GM18870 (cell line): ENCODE measurements around the gene PTPN3.
"Not testable (repeated sequence)": the region's sequence is repeated elsewhere in the genome, so short reads cannot be mapped to it uniquely, and the experiment has no call there.

Experiments
- ATAC-seq: cut with Tn5 transposase; IDR thresholded peaks from one replicate; pipeline ENCODE4 v1.9.1; 2021; ENCODE audit warnings: moderate library complexity; ENCODE audit not compliant: unreplicated experiment

The PTPN3 gene, protein sequence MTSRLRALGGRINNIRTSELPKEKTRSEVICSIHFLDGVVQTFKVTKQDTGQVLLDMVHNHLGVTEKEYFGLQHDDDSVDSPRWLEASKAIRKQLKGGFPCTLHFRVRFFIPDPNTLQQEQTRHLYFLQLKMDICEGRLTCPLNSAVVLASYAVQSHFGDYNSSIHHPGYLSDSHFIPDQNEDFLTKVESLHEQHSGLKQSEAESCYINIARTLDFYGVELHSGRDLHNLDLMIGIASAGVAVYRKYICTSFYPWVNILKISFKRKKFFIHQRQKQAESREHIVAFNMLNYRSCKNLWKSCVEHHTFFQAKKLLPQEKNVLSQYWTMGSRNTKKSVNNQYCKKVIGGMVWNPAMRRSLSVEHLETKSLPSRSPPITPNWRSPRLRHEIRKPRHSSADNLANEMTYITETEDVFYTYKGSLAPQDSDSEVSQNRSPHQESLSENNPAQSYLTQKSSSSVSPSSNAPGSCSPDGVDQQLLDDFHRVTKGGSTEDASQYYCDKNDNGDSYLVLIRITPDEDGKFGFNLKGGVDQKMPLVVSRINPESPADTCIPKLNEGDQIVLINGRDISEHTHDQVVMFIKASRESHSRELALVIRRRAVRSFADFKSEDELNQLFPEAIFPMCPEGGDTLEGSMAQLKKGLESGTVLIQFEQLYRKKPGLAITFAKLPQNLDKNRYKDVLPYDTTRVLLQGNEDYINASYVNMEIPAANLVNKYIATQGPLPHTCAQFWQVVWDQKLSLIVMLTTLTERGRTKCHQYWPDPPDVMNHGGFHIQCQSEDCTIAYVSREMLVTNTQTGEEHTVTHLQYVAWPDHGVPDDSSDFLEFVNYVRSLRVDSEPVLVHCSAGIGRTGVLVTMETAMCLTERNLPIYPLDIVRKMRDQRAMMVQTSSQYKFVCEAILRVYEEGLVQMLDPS

DNA sequence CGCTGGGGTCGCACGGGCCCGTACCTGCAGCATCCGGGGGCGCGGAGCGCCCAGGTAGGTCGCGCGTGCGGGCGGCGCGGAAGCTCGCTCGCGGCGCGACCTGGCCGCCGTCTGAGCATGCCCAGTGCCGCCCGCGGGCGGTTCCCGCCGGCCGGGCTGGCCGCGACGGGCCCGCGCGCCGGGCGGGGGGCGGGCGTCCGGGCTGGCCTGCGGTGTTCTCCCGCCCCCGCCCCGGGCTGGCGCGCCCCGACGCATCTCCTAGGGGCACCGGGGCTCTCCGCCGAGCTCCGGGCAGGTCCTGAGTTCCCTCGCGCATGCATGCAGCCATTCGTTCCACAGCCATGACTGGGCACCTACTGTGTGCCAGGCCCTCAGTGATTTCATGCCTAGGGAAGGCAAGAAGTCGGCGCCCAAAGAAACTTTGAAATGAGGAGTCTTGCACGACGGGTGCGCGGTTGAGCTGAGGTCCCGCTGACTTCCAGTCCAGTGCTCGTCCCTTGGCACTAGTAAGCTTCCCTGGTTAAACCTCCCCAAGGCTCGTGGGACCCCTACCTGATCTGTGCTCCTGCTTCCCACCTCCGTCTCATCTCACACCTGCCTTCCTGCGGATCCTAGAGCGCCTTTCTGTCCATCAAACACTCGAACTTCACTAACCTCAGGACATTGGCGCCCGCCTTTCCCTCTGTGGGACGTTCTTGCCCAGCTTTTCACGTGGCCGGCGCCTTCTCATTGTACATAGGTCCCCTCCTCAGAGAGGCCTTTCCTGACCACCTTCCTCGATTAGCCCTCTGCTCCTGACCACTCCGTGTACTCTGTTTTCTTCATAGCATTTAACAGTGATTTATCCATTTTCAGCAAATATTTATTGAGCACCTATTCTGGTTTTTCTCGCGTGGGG is at the start of gene PTPN3:
TSS of gene PTPN3 (minus strand) at position 113 of the 898 bp plus-strand sequence. CDS start 34,873 bp downstream, outside the sequence.
- ATAC-seq = no peak

DNA sequence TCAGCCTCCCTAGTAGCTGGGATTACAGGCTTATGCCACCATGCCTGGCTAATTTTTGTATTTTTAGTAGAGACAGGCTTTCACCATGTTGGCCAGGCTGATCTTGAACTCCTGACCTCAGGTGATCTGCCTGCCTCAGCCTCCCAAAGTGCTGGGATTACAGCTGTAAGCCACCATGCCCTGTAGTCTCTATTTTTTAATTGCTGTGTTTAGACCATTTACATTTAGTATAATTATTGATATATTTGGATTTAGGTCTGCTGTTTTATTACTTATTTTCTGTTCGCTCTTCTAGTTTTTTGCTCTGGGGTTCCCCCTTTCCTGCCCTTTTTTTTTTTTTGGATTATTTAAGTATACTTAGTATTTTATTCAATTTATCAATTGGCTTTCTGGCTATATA is 46.8 kb upstream of the PTPN3 start:
- ATAC-seq = not testable (repeated sequence)

DNA sequence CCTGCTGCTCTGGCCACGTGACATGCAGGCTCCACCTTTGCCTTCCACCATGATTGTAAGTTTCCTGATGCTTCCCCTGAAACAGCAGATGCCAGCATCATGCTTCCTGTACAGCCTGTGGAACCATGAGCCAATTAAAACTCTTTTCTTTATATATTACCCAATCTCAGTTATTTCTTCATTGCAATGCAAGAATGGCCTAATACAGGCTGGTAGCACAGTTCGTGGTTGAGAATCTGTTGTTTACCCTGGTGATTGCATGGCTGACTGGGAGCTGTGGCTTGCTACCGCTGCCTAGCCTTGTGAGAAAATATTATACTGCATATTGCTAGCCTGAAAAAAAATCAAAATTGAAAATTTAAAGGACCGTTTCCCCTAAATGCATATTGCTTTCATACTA is 44.8 kb upstream of the PTPN3 start:
- ATAC-seq = no peak

DNA sequence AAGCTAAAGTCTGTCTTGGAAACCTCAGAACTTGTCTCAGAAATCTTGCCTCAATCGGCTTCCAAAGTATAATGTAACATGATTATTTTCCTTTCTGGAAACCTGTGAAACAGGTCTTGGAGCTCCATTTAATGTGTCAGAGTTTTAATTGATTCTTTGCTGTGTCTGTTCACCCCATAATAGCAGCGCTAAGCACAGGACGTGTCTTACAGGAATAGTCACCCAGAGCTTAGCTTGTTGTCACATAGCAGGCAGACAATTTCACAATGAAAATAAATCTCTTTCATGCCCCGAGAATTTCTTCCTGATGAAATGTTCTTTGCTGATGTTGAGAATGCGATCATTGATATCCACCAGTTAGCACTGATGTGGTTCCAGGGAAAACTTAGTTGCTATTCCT is 40.2 kb upstream of the PTPN3 start:
- no peak for ATAC-seq

DNA sequence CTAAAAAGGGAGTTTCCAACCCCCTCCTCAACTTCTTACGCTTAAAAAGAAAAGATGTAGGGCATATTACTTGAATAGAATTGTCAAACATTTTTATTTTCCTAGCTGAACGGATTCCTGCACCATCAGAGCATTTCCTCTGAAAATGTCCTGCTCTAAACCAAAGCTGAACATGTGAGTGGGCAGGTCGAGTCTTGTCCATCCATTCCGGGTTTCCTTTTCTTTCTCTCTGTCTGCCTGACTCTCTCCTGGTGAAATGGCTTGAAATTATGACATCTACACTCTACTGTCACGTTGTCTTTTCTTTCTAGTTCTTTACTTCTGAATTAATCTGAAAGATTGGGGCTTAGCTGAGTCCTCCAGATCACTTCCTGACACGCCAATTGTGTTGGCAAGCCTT is 39.2 kb upstream of the PTPN3 start:
- no peak for ATAC-seq

DNA sequence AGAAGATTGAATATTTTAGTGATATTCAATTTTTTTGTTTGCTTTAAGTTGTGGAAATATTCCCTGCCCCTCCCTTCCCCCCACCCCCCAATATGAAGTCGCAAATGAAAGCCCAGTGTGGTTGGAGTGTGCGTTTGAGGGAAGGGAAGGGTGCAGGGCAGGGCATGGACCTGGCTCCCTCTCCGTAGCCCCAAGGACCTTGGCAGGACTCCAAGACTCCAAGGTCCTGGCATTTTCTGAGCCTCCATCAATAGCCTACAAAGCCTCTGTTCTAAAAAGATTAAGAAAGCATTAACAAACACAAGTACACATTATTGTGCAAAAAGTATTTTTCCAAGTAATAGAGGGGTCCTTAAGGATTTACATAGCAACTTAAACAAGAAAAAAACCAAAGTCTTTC is 38.8 kb upstream of the PTPN3 start:
- no peak for ATAC-seq

DNA sequence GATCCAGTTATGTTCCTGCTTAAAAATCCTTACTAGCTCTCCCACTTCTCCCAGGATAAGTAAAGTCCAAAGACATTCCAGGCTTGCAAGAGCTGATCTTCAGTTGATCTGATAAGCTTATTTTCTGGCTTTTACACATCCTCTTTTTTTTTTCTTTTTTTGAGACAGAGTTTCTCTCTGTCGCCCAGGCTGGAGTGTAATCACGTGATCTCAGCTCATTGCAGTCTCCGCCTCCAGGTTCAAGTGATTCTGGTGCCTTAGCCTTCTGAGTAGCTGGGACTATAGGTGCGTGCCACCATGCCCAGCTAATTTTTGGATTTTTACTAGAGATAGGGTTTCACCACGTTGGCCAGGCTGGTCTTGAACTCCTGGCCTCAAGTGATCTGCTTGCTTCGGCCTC is 37.3 kb upstream of the PTPN3 start:
- no peak for ATAC-seq

DNA sequence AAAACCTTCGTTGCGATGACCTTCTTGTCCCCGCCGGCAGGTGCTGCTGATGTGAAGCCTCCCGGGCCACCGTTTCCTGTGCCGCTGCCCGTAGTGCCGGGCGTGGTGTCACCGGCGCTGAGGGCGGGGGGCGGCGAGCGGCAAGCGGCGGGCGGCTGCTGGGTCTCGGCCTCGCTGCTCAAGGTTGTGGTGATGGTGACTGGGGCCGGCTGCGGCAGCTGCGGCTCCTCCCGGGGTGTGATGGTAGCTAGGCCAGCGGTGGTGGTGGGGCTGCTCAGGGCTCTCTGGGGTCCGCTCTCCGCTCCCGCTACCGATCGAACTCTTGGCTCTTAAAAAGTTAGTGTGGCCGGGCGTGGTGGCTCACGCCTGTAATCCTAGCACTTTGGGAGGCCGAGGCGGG is 36.0 kb upstream of the PTPN3 start:
- no peak for ATAC-seq

DNA sequence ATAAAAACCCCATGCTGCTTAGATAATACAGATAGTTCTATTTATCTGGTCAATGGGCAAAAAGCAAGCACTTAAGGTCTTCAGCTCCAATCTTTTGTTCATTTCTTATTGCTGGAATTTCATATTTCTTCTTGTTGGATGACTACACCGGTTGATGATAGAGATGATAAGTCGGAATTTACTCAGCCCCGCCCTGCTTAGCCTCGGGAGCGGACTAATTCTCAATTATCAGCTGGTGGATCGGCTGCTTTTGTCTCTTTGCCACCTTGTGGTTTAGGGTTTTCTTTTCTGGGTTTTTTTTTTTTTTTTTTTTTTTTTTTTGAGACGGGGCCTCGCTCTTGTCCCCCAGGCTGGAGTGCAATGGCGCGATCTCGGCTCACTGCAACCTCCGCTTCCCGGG is 34.5 kb upstream of the PTPN3 start:
- not testable (repeated sequence) for ATAC-seq

DNA sequence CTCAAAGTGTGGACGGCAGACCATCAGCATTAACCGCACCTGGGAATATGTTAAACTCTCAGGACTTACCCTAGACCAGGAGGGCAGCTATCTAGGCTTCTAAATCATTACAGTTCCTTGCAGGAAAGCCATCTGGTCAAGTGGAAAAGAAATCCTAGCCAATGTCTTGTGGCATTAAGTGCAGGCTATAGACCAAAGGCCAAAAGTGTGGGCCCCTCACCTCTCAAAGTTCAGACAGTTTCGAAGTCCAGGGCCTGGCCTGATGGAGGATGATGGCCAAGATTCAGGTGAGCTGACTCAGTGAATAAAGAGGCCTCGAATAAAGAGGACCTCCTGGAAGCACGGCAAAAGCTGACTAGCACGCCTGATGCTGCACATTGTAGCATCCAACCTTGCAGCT is 24.0 kb upstream of the PTPN3 start:
- ATAC-seq = no peak

DNA sequence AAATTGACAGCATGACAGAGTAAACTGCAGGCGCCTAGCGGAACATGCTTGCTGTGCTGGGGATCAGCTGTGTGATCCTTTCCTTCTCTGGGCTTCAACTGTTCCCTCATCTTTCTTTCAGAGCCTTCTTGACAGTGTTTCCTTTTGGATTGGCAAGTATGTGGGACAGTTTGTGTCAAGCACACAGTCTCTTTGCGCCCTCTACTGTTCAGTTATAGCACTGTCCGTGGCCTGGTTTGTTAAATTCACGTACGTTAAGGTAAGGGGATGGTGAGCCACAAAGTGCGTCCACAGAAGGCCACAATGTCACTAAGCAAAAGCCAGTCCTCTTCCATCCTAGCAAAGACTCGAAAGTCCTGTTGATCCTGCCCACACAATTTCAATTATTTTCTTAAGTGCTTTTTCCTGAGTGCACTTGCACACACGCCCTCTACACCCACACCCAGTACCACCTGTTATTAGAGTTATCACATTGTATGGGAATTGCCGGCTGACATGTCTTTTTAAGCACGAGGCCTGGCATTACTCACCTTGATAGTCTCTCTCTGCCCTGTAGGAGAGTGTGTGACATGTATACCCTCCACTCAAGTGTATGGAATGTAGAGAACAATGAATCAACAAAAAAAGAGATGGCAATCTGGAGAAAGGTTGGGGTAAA is 22.5 kb upstream of the PTPN3 start:
- peak; percentile 77 for ATAC-seq

DNA sequence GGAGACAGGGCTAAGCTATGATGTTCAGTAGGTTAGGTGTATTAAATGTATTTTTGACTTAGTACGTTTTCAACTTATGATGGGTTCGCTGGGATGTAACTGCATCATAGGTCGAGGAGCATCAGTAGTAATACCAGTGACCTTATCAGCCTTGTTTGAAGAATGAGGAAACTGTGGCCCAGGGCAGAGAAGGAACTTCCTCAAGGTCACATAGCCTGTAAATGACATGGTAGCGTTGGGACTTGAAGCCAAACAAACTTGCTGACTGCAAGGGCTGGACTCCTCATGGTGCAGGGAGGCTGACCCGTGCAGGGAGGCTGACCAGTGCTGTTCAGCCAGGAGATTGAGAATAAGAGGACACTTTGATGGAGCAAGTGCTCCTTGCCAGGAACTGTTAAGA is 21.3 kb upstream of the PTPN3 start:
- ATAC-seq = no peak

DNA sequence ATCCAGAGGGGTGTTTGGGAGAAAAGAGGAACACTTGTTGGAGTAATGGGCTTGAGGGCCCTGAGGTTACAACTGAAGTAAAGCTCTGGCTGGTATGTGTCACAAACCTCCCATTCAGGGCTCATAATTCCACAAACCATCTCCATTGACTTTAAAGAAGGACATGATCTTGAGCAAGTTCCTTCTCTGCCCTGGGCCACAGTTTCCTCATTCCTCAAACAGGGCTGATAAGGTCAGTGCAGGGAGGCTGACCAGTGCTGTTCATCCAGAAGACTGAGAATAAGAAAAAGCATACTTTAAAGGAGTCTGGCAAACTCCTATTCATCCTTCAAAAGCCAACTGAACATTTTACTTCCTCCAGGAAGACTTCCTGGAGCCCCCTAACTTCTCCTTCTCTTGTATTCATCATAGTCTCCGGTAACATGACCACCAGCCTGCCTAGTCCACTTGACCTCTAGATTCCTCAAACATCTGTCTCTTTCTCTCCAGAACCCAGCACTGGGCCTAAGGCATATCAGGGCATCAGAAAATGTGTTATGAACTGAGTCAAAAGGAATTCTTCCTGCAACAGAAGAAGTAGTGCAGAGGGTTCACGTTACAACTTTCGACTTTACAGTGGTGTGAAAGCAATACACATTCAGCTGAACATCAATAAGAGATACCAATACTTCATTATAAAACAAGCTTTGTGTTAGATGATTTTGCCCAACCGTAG is 20.7 kb upstream of the PTPN3 start:
- no peak for ATAC-seq

DNA sequence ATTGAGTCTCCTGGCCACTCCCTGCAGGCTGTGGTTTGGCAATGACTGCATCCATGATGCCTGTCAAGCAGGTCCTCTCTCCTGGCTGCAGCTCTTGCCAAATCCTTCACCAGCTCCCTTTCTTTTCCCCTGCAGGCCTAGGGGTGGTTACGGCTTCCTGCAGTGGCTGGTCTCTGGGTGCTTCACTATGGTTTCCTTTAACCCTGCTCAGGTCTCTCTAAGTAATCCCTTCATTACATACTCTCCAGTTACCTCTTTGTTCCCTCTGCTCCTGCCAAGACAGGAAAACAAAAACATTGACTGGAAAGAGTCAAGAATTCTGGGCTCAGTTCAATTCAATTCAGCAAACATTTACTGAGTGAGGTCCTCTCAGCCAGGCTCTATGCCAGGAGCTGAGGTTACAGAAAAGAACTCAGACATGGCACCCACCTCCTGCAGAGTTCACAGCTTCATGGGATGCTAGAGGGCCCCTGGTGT is 19.8 kb upstream of the PTPN3 start:
- ATAC-seq = no peak

DNA sequence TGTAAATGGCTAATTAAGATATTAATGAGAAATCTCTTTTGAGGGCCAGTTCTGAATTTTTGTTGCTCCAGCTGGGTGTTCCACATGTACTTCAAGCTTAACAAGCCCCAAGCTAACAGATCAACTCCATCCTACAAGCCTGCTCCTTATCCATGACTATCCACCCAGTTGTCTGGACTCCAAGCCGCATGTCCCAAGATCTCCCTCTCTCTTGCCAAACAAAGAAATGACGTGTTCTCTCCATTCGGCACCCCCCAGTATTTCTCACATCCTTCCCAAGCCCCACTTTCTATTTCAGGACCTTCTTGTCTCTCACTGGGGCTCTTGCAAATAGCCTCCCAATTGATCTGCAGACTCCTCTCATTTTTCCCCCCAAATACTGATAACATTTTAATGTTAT is 15.8 kb upstream of the PTPN3 start:
- no peak for ATAC-seq

DNA sequence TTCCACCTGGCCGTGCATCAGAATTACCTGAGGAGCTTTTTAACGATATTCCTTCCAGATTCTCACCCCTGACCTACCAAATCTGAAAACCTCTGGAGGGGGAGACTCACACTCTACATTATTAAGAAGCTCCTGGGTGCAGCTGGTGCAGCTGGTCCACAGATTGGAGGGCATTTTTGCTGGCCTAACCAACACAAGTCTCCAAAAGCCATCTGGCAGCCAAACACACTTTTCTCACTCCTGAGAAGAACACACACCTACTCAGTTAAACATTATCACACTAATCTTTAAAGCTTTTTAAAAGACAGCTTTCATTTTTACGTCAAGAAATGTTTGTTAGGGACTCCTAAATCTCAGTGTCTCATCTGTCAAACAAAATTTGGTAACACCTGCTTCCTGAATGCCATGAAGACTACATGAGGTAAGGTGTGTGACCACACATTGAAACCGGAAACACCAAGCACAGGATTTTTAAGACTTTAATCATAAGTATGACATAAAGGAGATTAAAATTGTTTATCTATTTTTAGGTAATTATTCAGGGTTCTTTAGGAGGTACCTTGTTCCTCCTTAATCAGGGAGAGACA is 14.2 kb upstream of the PTPN3 start:
- ATAC-seq = no peak

DNA sequence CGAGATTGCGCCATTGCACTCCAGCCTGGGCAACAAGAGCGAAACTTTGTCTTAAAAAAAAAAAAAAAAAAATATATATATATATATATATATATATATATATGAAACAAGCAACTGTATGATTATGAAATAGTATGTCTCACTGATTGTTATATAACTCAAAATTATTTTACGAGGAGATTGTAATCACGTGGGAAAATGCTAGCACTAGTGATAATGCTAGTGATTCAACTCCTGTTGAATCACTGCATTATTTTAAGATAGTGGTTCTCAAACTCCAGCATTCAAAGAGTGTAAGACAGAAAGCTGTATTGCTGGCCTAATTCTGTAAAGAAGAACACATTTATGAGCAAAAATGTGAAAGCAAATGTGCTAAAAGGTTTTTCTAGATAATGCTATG is 12.4 kb upstream of the PTPN3 start:
- no peak for ATAC-seq

DNA sequence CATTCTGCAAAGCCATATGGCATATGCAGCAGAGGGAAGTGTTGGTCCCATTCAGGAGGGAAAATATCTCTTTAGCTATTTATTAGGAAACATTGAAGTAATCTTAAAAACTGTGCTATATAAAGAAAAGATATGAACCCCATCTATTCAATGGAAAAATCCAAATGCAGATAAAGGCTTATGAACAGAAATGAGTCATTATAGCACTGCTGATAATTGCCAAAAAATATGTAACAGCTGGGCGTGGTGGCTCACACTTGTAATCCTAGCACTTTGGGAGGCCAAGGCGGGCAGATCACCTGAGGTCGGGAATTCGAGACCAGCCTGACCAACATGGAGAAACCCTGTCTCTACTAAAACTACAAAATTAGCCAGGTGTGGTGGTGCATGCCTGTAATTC is 11.9 kb upstream of the PTPN3 start:
- ATAC-seq = not testable (repeated sequence)

DNA sequence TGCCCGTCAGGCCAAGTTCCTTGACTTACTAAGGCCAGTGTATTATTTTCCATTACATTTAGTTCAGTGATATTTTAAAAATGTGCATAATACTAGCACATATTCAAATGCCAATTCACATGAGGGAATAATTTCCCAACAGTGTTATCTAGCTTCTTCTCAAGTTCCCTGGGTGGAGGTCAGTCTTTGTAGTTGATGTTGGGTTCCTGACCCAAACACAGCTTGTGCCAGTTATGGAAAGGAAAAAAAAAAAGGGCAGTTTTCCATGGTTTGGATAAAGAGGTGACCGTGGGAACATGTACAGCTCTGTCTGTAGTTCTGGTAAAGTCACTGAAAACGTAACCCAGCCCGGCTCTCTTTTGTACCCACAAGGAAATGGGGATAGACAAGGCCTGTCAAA is 11.5 kb upstream of the PTPN3 start:
- no peak for ATAC-seq
